DMS79 (cell line): Measurements from ENCODE around the gene FTSJ3.

ENCODE experiments used
- DNase-seq: peaks from one replicate; lab custom pipeline; 2025; lab: John Stamatoyannopoulos, UW

Gene FTSJ3

DNA sequence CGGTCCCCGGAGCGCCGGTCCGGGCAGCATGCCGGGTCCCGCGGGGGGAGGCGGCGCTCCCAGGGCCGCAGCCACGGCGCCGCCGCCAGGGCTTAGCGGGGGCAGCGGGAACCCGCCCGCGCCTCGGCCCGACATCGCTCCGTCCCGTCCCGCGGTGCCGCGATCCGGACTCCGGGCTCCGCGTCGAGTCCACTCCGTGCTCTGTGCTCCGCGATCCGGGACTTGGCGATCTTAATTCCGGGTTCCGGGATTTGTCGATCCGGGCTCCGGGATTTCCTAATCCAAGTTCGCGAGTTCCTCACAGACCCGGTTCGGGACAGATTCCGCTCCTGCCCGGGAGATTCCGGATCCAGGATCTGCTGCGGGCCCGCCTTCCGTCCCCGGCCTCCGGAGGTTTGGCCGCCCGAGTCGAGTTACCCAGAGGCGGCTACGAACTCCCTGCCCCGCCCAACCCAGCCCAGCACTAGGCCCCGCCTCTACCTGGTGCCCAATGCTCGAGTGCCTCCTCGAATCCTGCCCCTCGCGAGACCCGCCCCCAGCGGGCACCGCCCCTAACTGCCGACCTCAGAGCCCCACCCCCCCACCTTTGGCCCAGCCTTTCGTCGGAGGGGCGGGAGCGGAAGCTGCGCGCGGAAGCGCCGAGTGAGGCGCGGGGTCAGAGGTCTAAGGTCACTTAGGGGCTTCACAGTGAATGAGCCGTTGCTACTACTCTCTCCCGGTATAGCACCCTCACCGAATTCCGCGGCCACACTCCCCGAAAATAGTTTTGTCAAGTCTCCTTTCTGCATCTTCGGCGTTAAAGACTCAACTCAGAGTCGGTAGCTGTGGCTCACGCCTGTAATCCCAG, 15.3 kb upstream of the FTSJ3 start, which contains the start of gene SMARCD2:
Gene SMARCD2 (minus strand): TSS at position 146 of the 847 bp plus-strand sequence. CDS start 11 bp downstream, at position 135.
- DNase-seq: peak; percentile 85

DNA sequence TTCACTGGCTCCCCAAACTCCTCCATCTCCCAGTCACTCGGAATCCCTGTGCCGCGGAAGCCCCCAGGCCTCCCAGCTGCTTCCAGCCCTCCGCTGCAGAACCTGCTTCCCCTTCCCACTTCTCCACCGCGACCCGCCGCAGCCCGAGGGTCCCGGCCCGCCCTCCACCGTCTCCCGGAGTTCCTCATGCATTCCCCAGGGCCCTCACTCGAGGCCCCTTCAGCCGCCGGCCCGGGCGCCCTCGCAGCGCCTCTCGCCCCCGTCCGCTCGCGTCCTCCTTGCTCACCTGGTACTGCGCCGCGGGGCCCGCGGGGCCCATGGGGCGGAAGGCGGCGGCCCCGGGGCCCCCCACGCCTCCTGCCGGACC, 14.7 kb upstream of the FTSJ3 start:
- DNase-seq: no peak

DNA sequence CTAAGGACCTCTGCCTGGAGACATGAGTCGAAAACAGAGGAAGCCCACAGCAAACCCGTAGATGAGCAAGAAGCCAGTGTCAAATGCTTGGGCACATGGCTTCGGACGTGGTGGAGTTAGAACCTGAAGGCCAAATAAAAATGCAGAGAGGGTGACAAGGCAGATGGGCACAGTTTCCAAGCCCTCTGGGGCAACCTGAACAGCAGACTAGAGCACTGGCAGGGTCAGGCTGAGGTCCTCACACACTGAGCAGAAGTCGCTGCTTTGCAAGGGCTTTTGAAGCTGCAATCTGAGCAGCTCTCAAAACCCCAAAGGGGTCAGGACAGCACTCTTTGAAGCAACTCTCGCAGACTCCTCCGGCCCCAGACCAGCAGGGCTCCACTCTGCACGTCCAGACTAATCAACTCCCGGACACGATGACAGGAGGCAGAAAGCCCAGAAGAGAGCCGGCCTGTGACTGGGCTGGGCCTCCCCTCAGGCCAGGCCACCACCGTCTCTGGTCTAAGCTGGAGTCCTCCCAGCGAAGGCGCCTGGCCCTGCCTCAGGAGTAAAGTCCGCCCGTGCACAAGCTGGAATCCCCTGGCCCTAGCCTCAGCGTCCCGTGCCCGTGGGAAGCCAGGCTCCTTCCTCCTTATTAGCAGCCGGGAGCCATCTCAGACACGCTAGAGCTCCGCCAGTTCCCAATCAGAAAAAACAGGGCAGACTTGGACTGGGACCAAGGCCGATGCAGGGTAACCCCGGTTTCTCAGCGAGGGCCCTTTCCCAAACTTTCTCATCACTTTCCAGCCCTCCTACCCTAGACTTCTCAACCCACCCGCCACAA, 14.1 kb upstream of the FTSJ3 start:
- DNase-seq: no peak

DNA sequence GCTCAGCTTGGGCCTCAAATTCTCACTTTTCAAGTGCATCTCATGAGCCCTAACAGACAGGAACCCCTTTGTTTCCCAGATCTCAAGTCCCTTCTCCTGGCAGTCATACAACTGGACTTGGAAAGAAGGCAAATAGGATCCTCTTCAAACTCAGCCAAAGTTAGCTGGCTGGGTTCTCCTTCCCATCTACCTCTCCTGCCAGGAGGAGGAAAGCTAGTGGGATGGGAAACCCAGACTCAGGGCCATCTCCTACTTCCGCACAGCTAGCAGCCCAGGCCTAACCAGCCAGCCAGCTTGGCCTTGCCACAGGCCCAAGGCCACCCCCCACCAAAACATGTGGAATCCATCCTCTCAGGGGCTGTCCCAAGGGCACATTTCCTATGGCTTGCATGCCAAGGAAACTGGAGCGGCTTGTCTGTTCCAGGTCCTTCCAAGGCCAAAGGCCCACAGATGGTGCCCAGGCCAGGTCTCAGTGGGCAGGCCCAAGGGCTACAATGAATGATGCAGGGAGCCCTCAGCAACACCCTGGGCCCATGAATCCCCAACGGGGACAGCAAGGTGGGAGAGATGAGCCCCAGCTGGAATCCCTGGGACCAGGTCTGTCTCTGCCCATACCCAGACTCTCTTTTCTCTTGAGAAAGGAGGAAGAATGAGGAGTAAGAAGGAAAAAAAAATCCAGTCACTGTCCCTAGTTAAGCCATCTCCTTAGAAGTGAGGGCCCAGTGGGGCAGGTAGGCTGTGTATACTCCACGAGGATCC, 13.3 kb upstream of the FTSJ3 start:
- no peak for DNase-seq

DNA sequence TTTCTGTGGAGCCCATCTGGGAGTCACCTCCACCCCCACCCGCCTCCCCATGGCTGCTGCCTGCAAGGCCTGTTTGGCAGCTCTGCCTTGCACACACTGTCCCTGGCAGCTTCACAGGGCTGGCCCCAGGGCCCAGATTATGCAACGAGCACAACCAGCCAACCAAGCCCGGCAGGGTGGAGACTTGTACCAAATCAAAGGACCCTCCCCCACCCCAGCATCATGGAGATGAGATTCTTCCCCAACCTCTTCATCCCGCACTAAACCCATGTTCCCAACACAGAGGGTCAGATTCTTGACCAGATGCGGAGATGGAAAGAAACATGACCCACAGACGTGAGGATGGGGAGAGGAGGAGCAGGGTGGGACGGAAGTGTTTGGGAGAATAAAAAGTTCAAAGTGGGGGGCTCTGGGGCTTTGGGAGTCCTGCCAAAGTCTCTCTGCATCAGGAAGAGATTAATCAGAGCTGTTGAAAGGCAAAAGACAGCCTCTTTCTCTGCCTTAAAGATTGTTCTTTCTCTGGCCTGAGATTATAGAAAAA, 11.2 kb upstream of the FTSJ3 start:
- no peak for DNase-seq

DNA sequence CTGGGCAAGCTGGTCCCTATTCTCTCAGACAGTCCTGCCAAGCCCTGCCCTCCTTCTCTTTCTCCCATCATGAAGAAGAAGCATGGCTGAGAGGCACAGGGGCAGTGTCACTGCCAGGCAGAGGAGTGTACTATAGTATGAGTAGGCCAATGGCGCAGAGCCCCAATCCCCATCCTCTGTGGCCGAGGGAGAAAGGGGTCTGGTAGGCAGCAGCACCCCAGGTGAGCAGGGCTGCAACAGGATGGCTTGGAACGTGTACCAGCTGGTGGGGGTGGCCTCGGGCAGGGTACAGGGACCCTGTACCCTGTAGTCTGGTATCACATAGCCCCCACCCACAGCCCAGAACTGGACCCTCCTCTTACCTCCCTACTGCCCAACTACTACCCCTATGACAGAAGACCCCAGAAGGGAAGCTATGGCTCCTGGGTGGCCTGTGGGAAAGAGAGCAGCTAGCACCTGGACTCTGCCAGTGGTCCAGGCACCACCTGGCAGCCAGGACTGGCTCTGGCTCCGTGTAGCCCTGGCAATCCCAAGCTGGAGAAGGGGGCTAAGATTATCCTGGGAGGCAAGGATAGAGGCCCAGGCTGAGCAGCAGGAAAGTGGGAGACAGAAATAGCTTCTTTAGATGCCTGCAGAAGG, 10.6 kb upstream of the FTSJ3 start:
- no peak for DNase-seq

DNA sequence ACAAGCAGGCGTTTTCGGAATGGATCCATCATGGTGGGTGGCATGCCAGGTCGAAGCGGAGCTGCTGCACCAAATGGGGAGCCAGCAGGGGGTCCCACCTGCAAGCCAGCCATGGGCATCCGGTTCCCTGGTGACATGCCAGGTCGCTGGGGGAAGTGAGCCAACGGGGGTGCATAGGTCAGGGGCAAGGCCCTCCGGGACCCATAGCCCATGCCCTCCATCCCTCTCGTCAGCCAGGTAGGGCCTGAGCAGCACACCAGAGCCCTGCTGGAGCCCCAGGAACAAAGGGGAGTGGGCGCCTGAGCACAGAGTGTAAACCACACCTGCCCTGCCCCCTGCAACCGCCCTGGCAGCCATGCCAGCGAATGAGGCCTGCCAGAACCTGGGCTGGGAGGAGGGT, 10.0 kb upstream of the FTSJ3 start:
- DNase-seq: no peak

DNA sequence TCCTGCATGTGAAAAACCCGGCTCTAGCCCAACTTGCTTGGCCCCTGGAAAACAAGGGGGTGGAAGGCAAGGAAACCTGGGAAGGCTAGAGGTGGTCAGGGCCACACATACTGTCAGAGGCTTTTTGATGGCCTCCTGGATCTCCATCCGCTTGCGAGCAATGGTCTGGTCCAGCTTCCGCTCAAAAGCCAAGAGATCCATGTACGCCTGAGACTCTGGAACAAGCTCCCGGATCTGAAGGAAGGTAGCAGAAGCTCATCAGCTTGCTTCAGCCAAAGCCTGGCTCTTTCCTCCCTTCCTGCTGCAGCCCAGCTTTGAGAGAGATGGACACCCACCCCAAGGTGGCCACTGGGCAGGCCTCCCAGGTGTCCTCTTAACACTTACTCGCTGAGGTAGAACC, 9.3 kb upstream of the FTSJ3 start:
- no peak for DNase-seq

DNA sequence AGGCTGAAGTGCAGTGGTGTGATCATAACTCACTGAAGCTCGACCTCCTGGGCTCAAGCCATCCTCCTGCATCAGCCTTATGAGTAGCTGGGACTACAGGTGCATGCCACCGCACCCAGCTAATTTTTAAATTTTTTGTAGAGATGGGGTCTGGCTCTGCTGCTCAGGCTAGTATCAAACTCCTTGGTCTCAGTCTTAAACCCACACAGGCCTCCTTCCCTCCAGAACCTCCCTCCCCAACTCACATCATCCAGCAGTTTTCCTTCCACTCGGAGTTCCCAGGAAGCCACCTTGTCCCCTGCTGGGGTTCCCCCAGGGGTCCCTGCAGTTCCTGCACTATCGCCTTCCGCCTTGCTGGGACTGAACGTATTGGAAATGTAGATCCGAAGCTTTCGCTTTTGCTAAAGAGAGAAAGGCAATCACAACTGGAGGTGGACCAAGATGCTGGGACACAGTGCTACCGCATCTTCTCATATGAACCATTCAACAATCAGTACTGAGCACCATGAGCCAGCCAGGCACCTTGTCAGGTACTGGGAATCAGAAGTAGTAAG, 7.8 kb upstream of the FTSJ3 start:
- no peak for DNase-seq

DNA sequence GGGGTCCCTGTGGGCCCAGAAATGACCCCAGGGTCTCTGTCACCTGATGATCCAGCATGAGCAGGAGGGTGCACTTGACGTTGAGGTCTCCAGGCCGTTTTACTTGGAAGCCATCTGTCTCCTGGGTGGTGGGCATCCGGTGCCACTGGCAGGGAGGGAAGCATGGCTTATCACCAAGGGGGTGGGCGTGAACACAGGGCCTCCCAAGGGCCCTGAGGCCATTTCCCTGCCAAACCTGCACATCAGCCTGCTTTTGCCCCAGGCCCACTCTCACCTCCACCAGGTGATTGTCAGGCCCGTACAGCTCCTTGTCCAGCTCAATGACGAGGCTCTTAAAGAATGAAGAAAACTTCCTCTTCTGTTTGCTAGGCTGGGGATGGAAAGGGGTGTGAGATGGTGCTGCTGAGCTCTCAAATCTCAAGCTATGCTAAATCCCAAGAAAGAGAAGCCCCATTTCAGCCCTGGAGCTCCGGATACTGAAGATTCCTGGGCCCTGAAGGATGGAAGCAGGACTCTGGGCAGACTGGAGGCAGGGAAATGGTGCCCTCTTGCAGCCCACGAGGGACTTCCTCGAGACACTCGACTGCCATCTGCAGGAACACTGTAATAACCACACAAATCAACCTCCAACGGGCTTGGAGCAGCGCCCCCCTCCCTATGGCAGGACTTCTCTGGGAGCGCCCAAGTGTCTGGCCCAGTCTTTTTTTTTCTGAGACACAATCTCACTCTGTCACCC, 7.1 kb upstream of the FTSJ3 start:
- DNase-seq: no peak

DNA sequence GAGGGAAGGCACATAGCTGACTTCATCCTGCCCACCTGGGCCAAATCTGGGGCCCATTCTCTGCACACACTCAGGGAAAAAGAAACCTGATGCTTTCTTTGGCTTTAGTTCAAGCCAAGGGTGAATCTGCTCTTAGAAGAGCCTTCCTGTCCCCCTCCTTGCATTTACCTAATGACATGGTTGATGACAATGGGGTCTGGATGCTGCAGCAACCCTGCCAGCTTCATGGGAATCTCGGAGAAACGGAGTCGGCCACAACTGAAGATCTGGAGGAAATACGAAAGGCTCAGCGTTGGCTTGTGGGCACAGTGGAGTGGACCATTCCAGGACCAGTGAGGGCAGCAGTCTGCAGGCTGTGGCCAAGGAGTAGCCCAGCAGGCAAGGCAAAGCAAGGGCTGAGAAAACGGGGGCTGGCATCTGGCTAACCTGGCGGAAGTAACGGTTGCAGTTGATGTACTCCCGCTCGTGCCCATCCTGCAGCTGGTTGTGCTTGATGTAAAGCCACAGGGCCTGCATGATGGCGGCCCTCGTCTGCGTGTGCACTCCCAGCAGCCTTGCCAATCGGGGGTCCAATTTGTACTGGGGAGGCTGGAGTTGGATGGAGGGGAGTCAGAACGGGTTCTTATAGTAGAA, 6.4 kb upstream of the FTSJ3 start:
- no peak for DNase-seq

DNA sequence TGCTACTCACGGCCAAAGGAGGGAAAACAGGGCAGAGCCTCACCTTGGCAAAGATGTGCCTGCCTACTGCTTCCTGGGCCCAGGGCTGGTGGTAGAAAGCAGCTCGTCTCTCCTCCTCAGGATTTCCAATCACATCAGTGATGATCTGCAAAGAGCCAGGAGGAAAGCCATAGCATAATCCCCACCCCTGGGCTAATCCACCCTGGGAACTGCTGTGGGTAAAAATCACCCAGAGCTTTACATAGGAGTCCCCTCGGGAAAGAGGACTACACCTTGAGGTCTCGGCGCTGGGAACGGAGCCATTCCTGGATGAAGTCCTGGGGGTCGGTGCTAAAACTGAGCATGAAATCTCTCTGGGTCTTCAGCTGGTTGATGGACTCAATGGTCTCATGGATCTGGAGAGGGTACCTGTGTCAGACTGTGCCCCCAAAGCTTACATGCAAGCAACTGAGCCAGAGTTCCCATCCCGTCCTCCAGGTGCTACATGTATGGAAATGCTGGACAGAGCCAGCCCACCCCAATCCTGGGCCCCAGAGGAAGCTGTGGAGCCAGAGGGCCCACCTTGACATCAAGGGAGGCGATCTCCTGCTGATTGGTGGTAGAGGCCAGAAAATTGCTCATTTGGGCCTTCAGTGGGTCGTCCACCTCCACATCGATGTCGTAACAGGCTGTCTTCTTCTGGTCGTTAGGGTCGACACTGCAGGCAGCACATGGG, 5.7 kb upstream of the FTSJ3 start:
- no peak for DNase-seq

DNA sequence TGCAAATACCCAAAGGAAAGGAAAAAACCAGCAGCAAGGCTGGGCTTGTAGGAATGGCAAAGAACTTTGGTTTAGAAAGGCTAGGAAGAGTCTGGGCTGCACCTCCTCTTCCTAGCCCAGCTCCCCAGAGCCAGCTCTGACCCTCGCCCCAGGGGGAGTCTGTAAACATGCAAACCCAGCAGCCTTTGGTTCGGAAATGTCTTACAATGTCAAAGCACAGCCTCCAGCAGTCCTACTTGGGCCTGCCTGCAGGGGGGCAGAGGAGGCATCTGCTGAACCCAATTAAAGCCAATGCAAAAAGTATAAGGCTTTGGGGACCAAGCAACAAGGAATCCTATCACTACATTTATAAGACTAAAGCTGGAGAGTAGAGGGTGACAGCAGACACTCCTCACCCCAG, 5.0 kb upstream of the FTSJ3 start:
- no peak for DNase-seq

DNA sequence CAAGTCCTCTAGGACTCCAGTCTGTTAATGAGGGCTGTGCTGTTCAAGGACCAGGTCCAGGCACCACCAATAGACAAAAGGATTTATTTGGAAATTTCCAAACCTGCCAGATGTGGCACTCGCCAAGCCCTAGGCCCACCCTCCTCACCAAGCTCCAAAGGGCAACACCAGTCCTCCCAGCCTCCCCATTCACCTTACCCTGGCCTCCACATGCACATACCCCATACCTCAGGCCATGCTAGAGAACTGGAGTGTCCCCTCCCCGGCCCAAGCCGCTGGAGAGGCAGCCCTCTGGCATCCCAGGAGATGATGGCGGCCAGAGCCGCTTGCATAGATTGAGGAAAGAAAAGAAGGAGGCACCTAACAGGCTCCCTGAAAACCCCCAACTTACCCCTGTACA, 4.6 kb upstream of the FTSJ3 start:
- no peak for DNase-seq

DNA sequence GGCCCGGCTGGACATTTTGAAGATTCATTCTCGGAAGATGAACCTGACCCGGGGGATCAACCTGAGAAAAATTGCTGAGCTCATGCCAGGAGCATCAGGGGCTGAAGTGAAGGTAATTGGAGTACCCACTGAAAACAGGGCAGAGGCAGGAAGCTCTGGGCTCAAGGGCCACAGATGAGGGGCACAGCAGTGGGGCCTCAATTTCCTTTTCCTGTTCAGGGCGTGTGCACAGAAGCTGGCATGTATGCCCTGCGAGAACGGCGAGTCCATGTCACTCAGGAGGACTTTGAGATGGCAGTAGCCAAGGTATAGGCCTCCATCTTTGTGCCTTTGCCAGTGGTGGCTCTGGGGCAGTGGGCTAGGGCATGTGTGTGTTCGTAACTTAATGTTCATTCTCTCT, 4.0 kb upstream of the FTSJ3 start:
- DNase-seq: no peak

DNA sequence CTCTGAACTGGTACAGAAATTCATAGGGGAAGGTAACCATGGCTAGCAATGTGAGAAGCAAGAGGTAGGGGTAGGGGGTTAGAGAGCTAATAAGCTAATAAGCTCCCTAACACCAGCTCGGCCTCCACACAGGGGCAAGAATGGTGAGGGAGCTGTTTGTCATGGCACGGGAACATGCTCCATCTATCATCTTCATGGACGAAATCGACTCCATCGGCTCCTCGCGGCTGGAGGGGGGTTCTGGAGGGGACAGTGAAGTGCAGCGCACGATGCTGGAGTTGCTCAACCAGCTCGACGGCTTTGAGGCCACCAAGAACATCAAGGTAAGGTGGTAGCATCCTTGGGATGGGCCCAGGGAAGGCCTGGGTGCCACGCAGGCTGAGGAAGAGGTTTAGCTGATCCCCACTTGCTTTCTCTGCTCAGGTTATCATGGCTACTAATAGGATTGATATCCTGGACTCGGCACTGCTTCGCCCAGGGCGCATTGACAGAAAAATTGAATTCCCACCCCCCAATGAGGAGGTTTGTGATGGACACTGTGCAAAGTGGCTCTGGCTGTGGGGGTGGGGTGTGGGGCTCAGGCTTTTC, 3.5 kb upstream of the FTSJ3 start:
- DNase-seq: no peak

DNA sequence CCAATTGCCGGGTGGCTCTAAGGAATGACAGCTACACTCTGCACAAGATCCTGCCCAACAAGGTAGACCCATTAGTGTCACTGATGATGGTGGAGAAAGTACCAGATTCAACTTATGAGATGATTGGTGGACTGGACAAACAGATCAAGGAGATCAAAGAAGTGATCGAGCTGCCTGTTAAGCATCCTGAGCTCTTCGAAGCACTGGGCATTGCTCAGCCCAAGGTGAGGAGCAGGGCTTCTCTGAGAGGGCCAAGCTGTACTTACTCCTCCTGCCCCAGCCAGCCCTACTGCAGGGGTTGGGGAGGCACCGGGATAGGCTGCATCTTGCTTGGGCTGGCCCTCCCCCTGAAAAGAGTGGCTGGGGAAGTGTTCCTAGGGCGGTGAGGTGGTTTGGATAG, 2.8 kb upstream of the FTSJ3 start:
- DNase-seq: no peak

DNA sequence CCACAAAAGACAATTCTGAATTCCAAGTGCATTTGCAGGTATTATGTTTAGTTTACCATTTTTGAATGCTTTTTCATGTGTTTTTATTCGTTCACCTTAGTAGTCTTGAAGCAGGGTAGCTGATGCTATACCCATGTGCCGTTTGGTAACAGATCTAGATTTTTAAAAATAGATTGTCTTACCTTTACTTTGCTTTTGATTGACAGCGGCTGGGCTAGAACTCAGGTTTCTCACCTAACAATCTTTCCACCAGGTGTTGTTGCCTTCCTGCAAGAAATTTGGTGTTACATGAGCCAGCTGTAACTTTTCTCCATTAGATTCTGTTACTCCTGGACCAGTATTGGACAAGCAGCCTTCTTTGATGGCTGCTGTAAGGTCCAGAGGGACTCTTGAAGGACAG, 1.5 kb upstream of the FTSJ3 start:
- no peak for DNase-seq

DNA sequence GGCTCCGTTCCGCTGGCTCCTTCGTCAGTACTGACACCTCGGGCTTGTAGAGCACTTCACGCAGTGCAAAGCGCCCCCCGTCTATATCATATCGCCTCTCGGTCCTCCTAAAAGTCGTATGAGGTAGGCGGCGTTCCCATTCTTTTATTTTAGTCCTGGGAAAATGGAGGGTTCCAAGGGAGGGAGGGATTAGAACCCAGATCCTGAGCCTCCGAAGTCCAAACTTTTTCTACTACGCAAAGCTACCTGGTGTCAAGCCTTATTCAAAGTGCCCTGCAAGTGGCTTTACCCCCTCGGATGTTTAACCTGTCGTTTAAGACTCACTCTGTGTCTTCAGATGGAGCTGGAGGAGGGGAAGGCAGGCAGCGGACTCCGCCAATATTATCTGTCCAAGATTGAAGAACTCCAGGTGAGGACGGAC, 348 bp upstream of the FTSJ3 start:
- DNase-seq: no peak
